Muscle layer of colon (tissue), 2 donors: ENCODE results near the gene SNX13.

Source experiments
- H3K27ac ChIP-seq: one replicate; pipeline ENCODE4 v1.7.0; 2013; ENCODE audit warnings: low read depth, mild to moderate bottlenecking, low read length, moderate library complexity
- H3K27me3 ChIP-seq, 2 donors: one replicate each; pipeline ENCODE4 v1.7.0; 2013; ENCODE audit warnings: low read length in 2 of 2, mild to moderate bottlenecking in 2 of 2; ENCODE audit not compliant: insufficient read depth in 2 of 2, control insufficient read depth in 1 of 2
- H3K36me3 ChIP-seq: one replicate; pipeline ENCODE4 v1.7.0; 2013; ENCODE audit warnings: mild to moderate bottlenecking, low read length; ENCODE audit not compliant: insufficient read depth
- H3K4me1 ChIP-seq: one replicate; pipeline ENCODE4 v1.7.0; 2013; ENCODE audit warnings: mild to moderate bottlenecking, low read length; ENCODE audit not compliant: insufficient read depth
- H3K4me3 ChIP-seq, 2 donors: one replicate each; pipeline ENCODE4 v1.7.0; 2013; ENCODE audit warnings: low read length in 2 of 2, low read depth in 1 of 2, mild to moderate bottlenecking in 1 of 2, moderate library complexity in 1 of 2
- H3K9ac ChIP-seq: one replicate; pipeline ENCODE4 v1.7.0; 2013; ENCODE audit warnings: low read length
- H3K9me3 ChIP-seq: one replicate; pipeline ENCODE4 v1.7.0; 2013; ENCODE audit warnings: mild to moderate bottlenecking, low read length
- donor health status: abdominal sarcoma.
- donor health status: Adenocarcinoma of cecum.

The SNX13 gene

GRCh38 chr7:17968791-17969715 is 28.8 kb upstream of the SNX13 start:
- Histone ChIP-seq H3K4me3 (no peak overlapping the region), H3K27ac (no peak overlapping the region), H3K9me3 (no peaks in the 10 kb centered on the region), H3K4me1 (no peaks in the 10 kb centered on the region), H3K9ac (no peak overlapping the region), H3K36me3 (no peaks in the 10 kb centered on the region), H3K27me3 (no peaks in the 10 kb centered on the region)

GRCh38 chr7:17966706-17967105 is 26.4 kb upstream of the SNX13 start:
- H3K9me3 ChIP-seq = no peaks in the 10 kb centered on the region
- no peaks in the 10 kb centered on the region for H3K36me3 ChIP-seq
- H3K4me3 ChIP-seq = no peak overlapping the region
- no peak overlapping the region for H3K9ac ChIP-seq
- no peak overlapping the region for H3K27ac ChIP-seq
- no peaks in the 10 kb centered on the region for H3K4me1 ChIP-seq
- no peaks in the 10 kb centered on the region for H3K27me3 ChIP-seq

- Histone ChIP-seq H3K27ac (no peak overlapping the region), H3K4me3 (no peak overlapping the region), H3K9me3 (no peaks in the 10 kb centered on the region), H3K9ac (no peak overlapping the region), H3K36me3 (no peaks in the 10 kb centered on the region), H3K4me1 (no peaks in the 10 kb centered on the region), H3K27me3 (no peaks in the 10 kb centered on the region)
Observed at GRCh38 chr7:17965603-17966002, 25.3 kb upstream of the SNX13 start.

DNA sequence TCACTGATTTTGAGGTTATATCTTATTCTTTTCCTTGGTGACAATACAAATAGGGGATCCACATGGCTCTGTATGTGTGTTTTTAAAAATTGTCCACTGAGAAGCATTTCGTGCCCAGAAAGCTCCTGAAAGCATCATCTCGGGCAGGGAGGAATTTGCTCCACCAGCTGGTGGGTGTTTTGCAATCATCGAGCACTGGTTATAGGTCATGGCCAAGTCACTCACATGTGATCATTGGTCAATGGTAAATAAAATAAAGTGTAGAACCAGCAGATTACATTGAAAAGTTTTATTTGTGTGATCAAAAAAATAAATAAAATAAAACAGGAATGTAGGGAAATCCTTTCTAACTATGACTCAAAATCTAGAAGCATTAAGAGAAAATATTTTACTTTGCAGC is 23.0 kb upstream of the SNX13 start:
- Histone ChIP-seq H3K4me1 (no peaks in the 10 kb centered on the region), H3K9me3 (no peaks in the 10 kb centered on the region), H3K27me3 (no peaks in the 10 kb centered on the region), H3K4me3 (no peak overlapping the region), H3K9ac (no peak overlapping the region), H3K27ac (no peak overlapping the region), H3K36me3 (no peaks in the 10 kb centered on the region)

GRCh38 chr7:17962652-17963051 is 22.4 kb upstream of the SNX13 start:
- no peaks in the 10 kb centered on the region for H3K4me1 ChIP-seq
- H3K9me3 ChIP-seq = no peaks in the 10 kb centered on the region
- no peaks in the 10 kb centered on the region for H3K27me3 ChIP-seq
- H3K27ac ChIP-seq = no peak overlapping the region
- no peak overlapping the region for H3K4me3 ChIP-seq
- H3K9ac ChIP-seq = no peak overlapping the region
- no peaks in the 10 kb centered on the region for H3K36me3 ChIP-seq

GRCh38 chr7:17957871-17958270 is 17.6 kb upstream of the SNX13 start:
- Histone ChIP-seq H3K9ac (no peak overlapping the region), H3K36me3 (no peaks in the 10 kb centered on the region), H3K27ac (no peak overlapping the region), H3K4me1 (no peaks in the 10 kb centered on the region), H3K9me3 (no peaks in the 10 kb centered on the region), H3K27me3 (no peaks in the 10 kb centered on the region), H3K4me3 (no peak overlapping the region)

- no peak overlapping the region for H3K27ac ChIP-seq
- H3K27me3 ChIP-seq = no peaks in the 10 kb centered on the region
- no peaks in the 10 kb centered on the region for H3K9me3 ChIP-seq
- no peak overlapping the region for H3K9ac ChIP-seq
- no peak overlapping the region for H3K4me3 ChIP-seq
- H3K36me3 ChIP-seq = no peaks in the 10 kb centered on the region
- H3K4me1 ChIP-seq = no peaks in the 10 kb centered on the region
Observed at GRCh38 chr7:17952387-17952786, 12.1 kb upstream of the SNX13 start.

- no peaks in the 10 kb centered on the region for H3K27me3 ChIP-seq
- no peaks in the 10 kb centered on the region for H3K4me1 ChIP-seq
- no peaks in the 10 kb centered on the region for H3K36me3 ChIP-seq
- H3K4me3 ChIP-seq = no peak overlapping the region
- H3K9ac ChIP-seq = no peak overlapping the region
- H3K27ac ChIP-seq = no peak overlapping the region
- H3K9me3 ChIP-seq = no peaks in the 10 kb centered on the region
Observed at GRCh38 chr7:17951742-17952254, 11.5 kb upstream of the SNX13 start.

DNA sequence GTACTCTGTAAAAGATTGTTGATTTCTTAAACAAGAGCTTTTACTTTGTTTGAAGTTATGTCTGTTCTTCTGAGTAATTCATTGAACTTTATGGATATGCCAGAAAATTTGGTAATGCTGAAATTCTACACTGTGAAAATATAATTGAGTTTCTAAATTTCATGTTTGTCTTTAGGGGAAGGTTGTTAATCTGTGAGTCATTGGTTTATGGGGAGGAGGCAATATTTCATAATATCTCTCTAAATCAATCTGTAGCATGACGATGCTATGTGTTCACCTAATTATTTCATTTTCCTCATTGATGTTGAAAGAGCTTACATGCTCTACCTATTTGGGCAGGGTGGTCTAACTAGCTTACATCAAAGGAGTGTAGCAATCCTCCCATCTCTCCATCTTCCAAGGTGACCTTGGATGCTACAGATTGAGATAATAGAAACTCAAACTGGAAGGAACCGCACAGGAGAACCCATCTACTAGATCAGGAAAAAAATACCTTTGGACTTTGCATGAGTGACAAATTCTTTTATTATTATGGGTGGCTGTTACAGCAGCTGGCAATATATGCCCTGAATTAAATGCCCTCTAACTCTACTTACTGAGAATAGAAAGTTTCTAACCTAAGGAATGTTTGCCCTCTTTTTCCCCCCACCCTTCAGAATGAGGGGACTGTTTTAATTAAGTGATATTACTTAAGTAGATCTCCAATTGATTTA is 8.4 kb upstream of the SNX13 start:
- Histone ChIP-seq H3K36me3 (no peaks in the 10 kb centered on the region), H3K9ac (no peak overlapping the region), H3K27ac (no peak overlapping the region)

GRCh38 chr7:17947620-17948019 is 7.3 kb upstream of the SNX13 start:
- H3K4me3 ChIP-seq = no peak overlapping the region
- no peak overlapping the region for H3K27ac ChIP-seq
- no peaks in the 10 kb centered on the region for H3K36me3 ChIP-seq
- H3K4me1 ChIP-seq = no peaks in the 10 kb centered on the region
- H3K27me3 ChIP-seq = no peaks in the 10 kb centered on the region
- no peak overlapping the region for H3K9ac ChIP-seq
- H3K9me3 ChIP-seq = no peaks in the 10 kb centered on the region

More for the DNA sequence above, 8.4 kb upstream of the SNX13 start:
- H3K4me3 ChIP-seq = no peak overlapping the region
- H3K4me1 ChIP-seq = no peaks in the 10 kb centered on the region
- H3K9me3 ChIP-seq = no peaks in the 10 kb centered on the region
- H3K27me3 ChIP-seq = no peaks in the 10 kb centered on the region

GRCh38 chr7:17946591-17946990 is 6.3 kb upstream of the SNX13 start:
- H3K27ac ChIP-seq = no peak overlapping the region
- no peaks in the 10 kb centered on the region for H3K27me3 ChIP-seq
- H3K36me3 ChIP-seq = no peaks in the 10 kb centered on the region
- H3K9me3 ChIP-seq = no peaks in the 10 kb centered on the region
- no peaks in the 10 kb centered on the region for H3K4me1 ChIP-seq
- no peak overlapping the region for H3K4me3 ChIP-seq
- H3K9ac ChIP-seq = no peak overlapping the region
